Hepatocyte (in vitro differentiated cells): ENCODE results near the gene DGKK.

ENCODE experiments used
- EZH2 ChIP-seq: fragments of 200-600 bp; sonication (generic); IDR thresholded peaks from 2 replicates; pipeline ENCODE4 v1.6.1; 2016; ENCODE audit warnings: antibody characterized with exemption, mild to moderate bottlenecking, borderline replicate concordance
- TF ChIP-seq, protein P1 (sequence below): fragments of 200-600 bp; sonication (generic); IDR thresholded peaks from 2 replicates; pipeline ENCODE4 v1.5.1; 2016; ENCODE audit warnings: antibody characterized with exemption, mild to moderate bottlenecking; ENCODE audit not compliant: poor library complexity

- no peak for TF ChIP-seq EZH2
- TF ChIP-seq, protein P1, sequence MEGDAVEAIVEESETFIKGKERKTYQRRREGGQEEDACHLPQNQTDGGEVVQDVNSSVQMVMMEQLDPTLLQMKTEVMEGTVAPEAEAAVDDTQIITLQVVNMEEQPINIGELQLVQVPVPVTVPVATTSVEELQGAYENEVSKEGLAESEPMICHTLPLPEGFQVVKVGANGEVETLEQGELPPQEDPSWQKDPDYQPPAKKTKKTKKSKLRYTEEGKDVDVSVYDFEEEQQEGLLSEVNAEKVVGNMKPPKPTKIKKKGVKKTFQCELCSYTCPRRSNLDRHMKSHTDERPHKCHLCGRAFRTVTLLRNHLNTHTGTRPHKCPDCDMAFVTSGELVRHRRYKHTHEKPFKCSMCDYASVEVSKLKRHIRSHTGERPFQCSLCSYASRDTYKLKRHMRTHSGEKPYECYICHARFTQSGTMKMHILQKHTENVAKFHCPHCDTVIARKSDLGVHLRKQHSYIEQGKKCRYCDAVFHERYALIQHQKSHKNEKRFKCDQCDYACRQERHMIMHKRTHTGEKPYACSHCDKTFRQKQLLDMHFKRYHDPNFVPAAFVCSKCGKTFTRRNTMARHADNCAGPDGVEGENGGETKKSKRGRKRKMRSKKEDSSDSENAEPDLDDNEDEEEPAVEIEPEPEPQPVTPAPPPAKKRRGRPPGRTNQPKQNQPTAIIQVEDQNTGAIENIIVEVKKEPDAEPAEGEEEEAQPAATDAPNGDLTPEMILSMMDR: no peak
Measured at GRCh38 chrX:50432829-50433289, 37.8 kb downstream of the DGKK start.
